Non-pigmented ciliary epithelial cell (primary cell): ENCODE data around the gene MGA.

ENCODE experiments used
- DNase-seq: peaks from one replicate; pipeline ENCODE4 v3.0.0-alpha.2; 2010; ENCODE audit warnings: low read depth

Gene MGA

GRCh38 chr15:41783296-41783695, 123.1 kb downstream of the MGA start:
- DNase-seq = no peak

- DNase-seq = no peak
Observed at GRCh38 chr15:41788262-41788661, 128.1 kb downstream of the MGA start.

- DNase-seq = no peak
Observed at GRCh38 chr15:41789236-41789635, 129.0 kb downstream of the MGA start.

- no peak for DNase-seq
Observed at GRCh38 chr15:41789662-41790061, 129.5 kb downstream of the MGA start.

GRCh38 chr15:41790169-41790568, 130.0 kb downstream of the MGA start:
- DNase-seq = no peak

GRCh38 chr15:41790756-41791546, 130.7 kb downstream of the MGA start:
- peak; percentile 54 for DNase-seq

GRCh38 chr15:41791547-41791937, 131.3 kb downstream of the MGA start:
- no peak for DNase-seq

- DNase-seq = no peak
Observed at GRCh38 chr15:41792000-41792637, 131.9 kb downstream of the MGA start.

GRCh38 chr15:41794081-41794480, 133.9 kb downstream of the MGA start:
- DNase-seq = no peak

- no peak for DNase-seq
Observed at GRCh38 chr15:41795996-41796856, 136.0 kb downstream of the MGA start.

GRCh38 chr15:41797201-41797944, 137.2 kb downstream of the MGA start:
- no peak for DNase-seq

- DNase-seq = no peak
Observed at GRCh38 chr15:41798607-41799487, 138.6 kb downstream of the MGA start.

- DNase-seq = no peak
Observed at GRCh38 chr15:41799488-41799805, 139.2 kb downstream of the MGA start.

GRCh38 chr15:41801185-41801584, 141.0 kb downstream of the MGA start:
- no peak for DNase-seq

- no peak for DNase-seq
Observed at GRCh38 chr15:41801850-41802455, 141.7 kb downstream of the MGA start.

- DNase-seq = no peak
Observed at GRCh38 chr15:41804361-41804760, 144.2 kb downstream of the MGA start.

GRCh38 chr15:41804916-41805666, 144.9 kb downstream of the MGA start:
- no peak for DNase-seq

- DNase-seq = no peak
Observed at GRCh38 chr15:41805711-41806110, 145.5 kb downstream of the MGA start.

- DNase-seq = no peak
Observed at GRCh38 chr15:41806291-41807181, 146.3 kb downstream of the MGA start.
